Measurements from ENCODE around the gene SPDEF. TPM values are rescaled to one million over a fixed set of nuclear protein-coding genes. Genes with fewer than 3 reads are reported as not detected.

The SPDEF gene
- total and polyA plus RNA-seq, 7 experiments from 2014 or later, result 0.39 to 0.40 TPM; not detected in 5

DNA sequence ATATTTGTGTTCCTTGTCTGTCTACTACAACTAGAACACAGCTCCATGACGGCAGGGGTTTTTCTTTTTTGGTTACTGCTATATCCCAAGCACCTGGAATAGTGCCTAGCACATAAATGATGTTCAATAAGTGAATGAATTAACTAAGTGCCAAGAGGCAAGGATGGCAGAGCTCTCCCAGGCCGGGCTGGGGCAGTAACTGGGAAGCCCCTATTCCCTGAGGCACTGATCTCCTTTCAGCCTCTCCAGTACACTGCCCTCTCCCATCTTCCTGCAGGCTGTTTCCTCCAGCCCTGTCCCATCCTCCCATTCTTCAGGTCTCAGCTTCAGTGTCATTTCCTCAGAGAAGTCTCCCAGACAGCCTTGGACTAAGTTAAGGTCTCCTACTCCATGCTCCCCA, 29.0 kb upstream of the SPDEF start:
- POLR2A ChIA-PET, result interaction anchor here (0.6 kb wide), 2 partner anchors 27 to 1061 kb away, joined by 3 read pairs; no protein-coding TSS in a partner anchor
- ATAC-seq, result no peak
- no peak overlapping the region for H3K27ac ChIP-seq (ENCODE audit: low read depth, low read length)
- intact Hi-C loops (cut with micrococcal nuclease), result no loop called here
- H3K27me3 ChIP-seq (ENCODE audit: control insufficient read depth in 2 of 2, insufficient read depth in 2 of 2, low read length in 2 of 2), result no peaks in the 10 kb centered on the region
- CTCF ChIA-PET, result interaction anchor here (0.5 to 1.4 kb wide), 4 partner anchors 21 to 140 kb away, joined by 3 to 4 read pairs (median 4); no protein-coding TSS in a partner anchor
- H3K4me3 ChIP-seq (ENCODE audit: low read length), result no peak overlapping the region
- no peaks in the 10 kb centered on the region for H3K4me1 ChIP-seq (ENCODE audit: control insufficient read depth in 2 of 2, insufficient read depth in 2 of 2, low read length in 2 of 2)
- H3K36me3 ChIP-seq (ENCODE audit: control insufficient read depth in 2 of 3, insufficient read depth in 3 of 3, low read length in 3 of 3), result peaks cover 0 to 38% (median 7%) of the 10 kb centered on the region in 3 experiments
- Mint-ChIP-seq H3K4me1 (peaks cover 0 to 11% (median 6%) of the 10 kb centered on the region in 7 donors), H3K4me3 (no peak overlapping the region), H3K36me3 (peaks cover 0 to 7% (median 0%) of the 10 kb centered on the region in 5 donors), H3K27me3 (no peaks in the 10 kb centered on the region), H3K27ac (peak overlapping the region in 3 of 9 donors; percentile 0 to 74 (median 11)), H3K9me3 (no peaks in the 10 kb centered on the region)
- DNase-seq, result no peak
- H3K9me3 ChIP-seq (ENCODE audit: control insufficient read depth in 2 of 3, low read length in 3 of 3), result no peaks in the 10 kb centered on the region

DNA sequence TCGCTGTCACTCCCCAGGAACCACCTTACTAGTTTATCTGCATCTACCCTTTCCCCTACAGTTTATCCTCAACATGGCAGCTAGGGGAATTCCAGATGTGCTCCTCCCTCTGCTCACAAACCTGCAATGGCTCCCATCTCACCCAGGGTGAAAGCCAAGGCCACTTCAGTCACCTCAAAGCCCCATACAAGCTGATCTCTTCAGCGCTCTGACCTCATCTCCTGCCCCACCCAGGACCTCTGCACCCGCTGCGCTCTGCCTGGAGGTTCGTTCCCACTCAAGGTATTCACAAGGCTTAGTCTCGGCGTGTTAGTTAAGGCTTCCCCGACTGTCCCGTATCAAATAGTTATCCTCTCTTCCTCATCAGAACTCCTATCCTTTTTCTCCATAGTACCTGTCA, 28.6 kb upstream of the SPDEF start:
- Mint-ChIP-seq H3K27me3 (no peaks in the 10 kb centered on the region), H3K4me1 (peaks cover 0 to 11% (median 6%) of the 10 kb centered on the region in 7 donors), H3K36me3 (peaks cover 0 to 5% (median 0%) of the 10 kb centered on the region in 5 donors), H3K9me3 (no peaks in the 10 kb centered on the region), H3K4me3 (no peak overlapping the region), H3K27ac (peak overlapping the region in 4 of 9 donors; percentile 0 to 32 (median 12))
- DNase-seq (no peak), ATAC-seq (no peak)
- ChIA-PET POLR2A (interaction anchor here (0.6 kb wide), 1 partner anchor 27 kb away, joined by 3 read pairs; no protein-coding TSS in a partner anchor), CTCF (interaction anchor here (0.7 to 1.4 kb wide), 2 partner anchors 21 to 125 kb away, joined by 3 to 4 read pairs; no protein-coding TSS in a partner anchor)
- Histone ChIP-seq H3K9me3 (ENCODE audit: control insufficient read depth in 2 of 3, low read length in 3 of 3) (no peaks in the 10 kb centered on the region), H3K36me3 (ENCODE audit: control insufficient read depth in 2 of 3, insufficient read depth in 3 of 3, low read length in 3 of 3) (peaks cover 0 to 35% (median 6%) of the 10 kb centered on the region in 3 experiments), H3K4me3 (ENCODE audit: low read length) (no peak overlapping the region), H3K27ac (ENCODE audit: low read depth, low read length) (no peak overlapping the region), H3K4me1 (ENCODE audit: control insufficient read depth in 2 of 2, insufficient read depth in 2 of 2, low read length in 2 of 2) (no peaks in the 10 kb centered on the region), H3K27me3 (ENCODE audit: control insufficient read depth in 2 of 2, insufficient read depth in 2 of 2, low read length in 2 of 2) (no peaks in the 10 kb centered on the region)
- intact Hi-C loops (cut with micrococcal nuclease), result no loop called here

DNA sequence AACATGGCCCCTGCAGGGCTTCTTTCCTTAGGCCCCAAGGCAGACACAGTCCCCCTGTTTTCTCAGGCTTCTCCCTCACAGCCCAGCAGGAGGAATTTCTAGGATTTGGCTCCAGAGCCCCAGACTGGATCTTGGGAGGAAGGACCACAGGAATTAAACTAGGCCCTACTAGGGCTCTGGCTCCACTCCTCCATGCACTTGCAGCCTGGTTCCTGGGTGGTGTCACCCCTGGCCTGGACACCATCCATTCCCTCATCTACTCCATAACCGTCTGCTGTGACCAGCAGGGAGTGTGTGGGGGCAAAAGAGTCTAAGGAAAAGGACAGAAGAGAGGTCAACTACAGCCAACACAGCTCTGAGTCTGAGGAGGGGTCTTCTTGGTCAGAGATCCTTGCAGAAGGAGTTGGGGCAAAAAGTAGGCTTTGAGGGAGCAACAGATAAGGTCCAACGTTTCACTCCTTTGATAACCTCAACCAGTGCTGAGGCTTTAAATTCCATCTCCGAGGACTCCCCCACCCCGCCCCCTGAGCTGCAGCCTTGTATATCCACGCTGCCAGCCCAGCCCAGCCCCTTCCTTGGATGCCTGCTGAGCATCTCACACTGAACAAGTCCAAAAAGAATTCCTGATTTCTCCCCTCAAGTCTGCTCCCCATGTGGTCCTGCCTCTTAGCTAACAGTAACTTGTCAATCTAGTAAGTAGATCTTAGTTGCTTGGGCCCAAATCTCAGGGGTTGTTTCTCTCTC, 27.9 kb upstream of the SPDEF start:
- H3K4me1 ChIP-seq (ENCODE audit: control insufficient read depth in 2 of 2, insufficient read depth in 2 of 2, low read length in 2 of 2), result no peaks in the 10 kb centered on the region
- peaks cover 0 to 28% (median 3%) of the 10 kb centered on the region in 3 experiments for H3K36me3 ChIP-seq (ENCODE audit: control insufficient read depth in 2 of 3, insufficient read depth in 3 of 3, low read length in 3 of 3)
- Mint-ChIP-seq H3K27me3 (no peaks in the 10 kb centered on the region), H3K27ac (peak overlapping the region in 4 of 9 donors; percentile 7 to 32 (median 12)), H3K4me3 (no peak overlapping the region), H3K36me3 (no peaks in the 10 kb centered on the region), H3K9me3 (no peaks in the 10 kb centered on the region), H3K4me1 (peaks cover 0 to 11% (median under 1%) of the 10 kb centered on the region in 7 donors)
- intact Hi-C loops (cut with micrococcal nuclease), result loop anchor here in 1 of 2 donors (1.0 kb wide), 2 partner anchors 57 to 335 kb away; partner anchors contain the start of gene SMIM29
- H3K27ac ChIP-seq (ENCODE audit: low read depth, low read length), result no peak overlapping the region
- no peak overlapping the region for H3K4me3 ChIP-seq (ENCODE audit: low read length)
- H3K27me3 ChIP-seq (ENCODE audit: control insufficient read depth in 2 of 2, insufficient read depth in 2 of 2, low read length in 2 of 2), result no peaks in the 10 kb centered on the region
- DNase-seq, result no peak
- ChIA-PET POLR2A (no interaction called here), CTCF (interaction anchor here (1.0 to 1.4 kb wide), 2 partner anchors 56 to 124 kb away, joined by 3 to 4 read pairs; no protein-coding TSS in a partner anchor)
- no peaks in the 10 kb centered on the region for H3K9me3 ChIP-seq (ENCODE audit: control insufficient read depth in 2 of 3, low read length in 3 of 3)
- no peak for ATAC-seq

DNA sequence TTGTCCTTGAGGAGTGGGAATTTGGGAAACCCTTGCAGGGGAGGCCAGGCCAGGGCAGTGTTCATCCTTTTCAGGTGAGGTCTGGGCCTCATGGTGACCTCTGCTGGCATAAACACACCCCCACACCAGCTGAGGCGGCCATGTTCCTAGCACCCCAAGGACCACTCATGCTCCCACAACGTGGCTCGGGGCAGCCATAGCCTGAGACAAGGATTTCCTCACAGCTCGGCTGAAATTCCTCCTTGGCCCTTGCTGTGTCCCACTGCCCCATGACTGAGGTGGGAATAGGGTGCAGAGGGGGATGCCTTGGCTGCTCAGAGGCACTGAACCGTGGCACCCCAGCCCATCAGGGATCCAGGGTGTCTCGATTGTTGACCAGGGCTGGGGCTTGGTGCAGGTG, 27.3 kb upstream of the SPDEF start:
- Histone ChIP-seq H3K9me3 (ENCODE audit: control insufficient read depth in 2 of 3, low read length in 3 of 3) (no peaks in the 10 kb centered on the region), H3K4me1 (ENCODE audit: control insufficient read depth in 2 of 2, insufficient read depth in 2 of 2, low read length in 2 of 2) (no peaks in the 10 kb centered on the region), H3K27me3 (ENCODE audit: control insufficient read depth in 2 of 2, insufficient read depth in 2 of 2, low read length in 2 of 2) (no peaks in the 10 kb centered on the region), H3K4me3 (ENCODE audit: low read length) (no peak overlapping the region), H3K36me3 (ENCODE audit: control insufficient read depth in 2 of 3, insufficient read depth in 3 of 3, low read length in 3 of 3) (peaks cover 0 to 23% (median 3%) of the 10 kb centered on the region in 3 experiments), H3K27ac (ENCODE audit: low read depth, low read length) (no peak overlapping the region)
- Mint-ChIP-seq H3K9me3 (no peaks in the 10 kb centered on the region), H3K4me1 (peaks cover 0 to 11% (median 0%) of the 10 kb centered on the region in 7 donors), H3K27ac (peak overlapping the region in 2 of 9 donors; percentile 42 to 73), H3K27me3 (no peaks in the 10 kb centered on the region), H3K4me3 (no peak overlapping the region), H3K36me3 (no peaks in the 10 kb centered on the region)
- POLR2A ChIA-PET, result no interaction called here
- ATAC-seq (peak; percentile 60), DNase-seq (no peak)
- CTCF ChIA-PET, result interaction anchor here (0.7 to 1.2 kb wide), 3 partner anchors 56 to 927 kb away, joined by 3 to 5 read pairs (median 3); no protein-coding TSS in a partner anchor
- intact Hi-C loops (cut with micrococcal nuclease), result loop anchor here in 1 of 2 donors (1.0 kb wide), 2 partner anchors 56 to 334 kb away; partner anchors contain the start of gene SMIM29

DNA sequence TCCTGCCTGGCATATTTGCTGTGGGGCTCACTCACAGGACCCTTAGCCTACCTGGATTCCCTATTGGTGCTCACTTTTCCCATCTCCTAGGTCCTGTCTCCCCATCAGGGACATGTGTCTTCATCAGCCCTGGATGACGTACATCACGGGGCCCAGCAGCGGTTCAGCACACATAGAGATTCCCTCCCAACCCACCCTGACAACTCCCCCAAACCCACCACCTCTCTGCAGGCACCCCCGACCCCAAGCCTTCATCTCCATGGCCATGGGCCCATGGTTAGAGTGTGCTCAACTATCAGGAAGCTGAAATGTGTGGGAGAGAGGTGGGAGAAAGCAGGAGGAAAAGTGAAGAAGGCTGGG, 25.4 kb upstream of the SPDEF start:
- H3K27me3 ChIP-seq (ENCODE audit: control insufficient read depth in 2 of 2, insufficient read depth in 2 of 2, low read length in 2 of 2), result no peaks in the 10 kb centered on the region
- H3K36me3 ChIP-seq (ENCODE audit: control insufficient read depth in 2 of 3, insufficient read depth in 3 of 3, low read length in 3 of 3), result peaks cover 0 to 5% (median 3%) of the 10 kb centered on the region in 3 experiments
- CTCF ChIA-PET, result no interaction called here
- peaks cover 0 to 12% (median under 1%) of the 10 kb centered on the region in 7 donors for H3K4me1 Mint-ChIP-seq
- H3K4me1 ChIP-seq (ENCODE audit: control insufficient read depth in 2 of 2, insufficient read depth in 2 of 2, low read length in 2 of 2), result no peaks in the 10 kb centered on the region
- peak overlapping the region in 1 of 9 donors; percentile 48 for H3K27ac Mint-ChIP-seq
- H3K9me3 Mint-ChIP-seq, result no peaks in the 10 kb centered on the region
- intact Hi-C loops (cut with micrococcal nuclease), result no loop called here
- H3K4me3 ChIP-seq (ENCODE audit: low read length), result no peak overlapping the region
- H3K27ac ChIP-seq (ENCODE audit: low read depth, low read length), result no peak overlapping the region
- no peaks in the 10 kb centered on the region for H3K27me3 Mint-ChIP-seq
- POLR2A ChIA-PET, result no interaction called here
- ATAC-seq, result no peak
- H3K36me3 Mint-ChIP-seq, result no peaks in the 10 kb centered on the region
- no peaks in the 10 kb centered on the region for H3K9me3 ChIP-seq (ENCODE audit: control insufficient read depth in 2 of 3, low read length in 3 of 3)
- DNase-seq, result no peak
- no peak overlapping the region for H3K4me3 Mint-ChIP-seq

DNA sequence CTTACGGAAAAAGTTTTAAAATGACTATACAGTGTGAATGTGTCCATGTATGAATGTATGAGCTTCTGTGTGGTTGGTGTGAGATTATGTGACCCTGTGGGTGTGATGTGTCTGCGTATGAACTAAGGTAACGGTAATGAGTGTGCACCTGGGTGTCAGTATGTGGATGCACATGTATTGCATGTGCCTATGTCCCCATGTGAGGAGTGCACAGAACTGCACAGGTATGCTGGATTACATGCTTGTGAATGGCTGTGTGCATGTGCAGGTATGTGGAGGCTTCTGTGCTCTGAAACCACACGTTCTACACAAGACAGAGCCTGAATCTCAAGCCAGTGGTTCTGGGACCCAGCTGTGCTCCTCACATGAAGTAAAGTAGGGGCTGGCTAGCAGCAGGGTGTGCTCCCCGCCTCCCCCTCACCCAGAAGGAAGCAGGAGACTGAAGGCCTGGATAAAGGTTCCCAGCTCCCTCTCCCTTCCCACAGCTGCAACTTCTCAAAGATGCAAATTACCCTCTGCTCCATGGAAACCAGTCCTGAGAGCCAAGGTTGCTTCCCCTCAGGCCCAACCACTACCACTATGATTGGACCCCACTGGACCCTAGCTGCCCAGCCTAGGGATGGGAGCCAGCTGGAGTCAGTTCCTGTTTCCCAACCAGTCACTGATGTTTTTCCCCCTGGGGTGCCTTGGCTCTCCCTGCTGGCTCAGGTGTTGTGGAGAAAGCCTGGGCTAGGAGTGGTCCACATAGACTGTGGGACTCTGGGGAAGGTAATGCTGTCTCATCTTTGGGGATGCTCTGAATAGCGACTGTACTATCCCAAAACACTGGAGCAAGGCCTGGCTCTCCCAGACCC, 24.8 kb upstream of the SPDEF start:
- no peak overlapping the region for H3K4me3 Mint-ChIP-seq
- CTCF ChIA-PET, result interaction anchor here (1.4 kb wide), 1 partner anchor 121 kb away, joined by 7 read pairs; no protein-coding TSS in a partner anchor
- no peaks in the 10 kb centered on the region for H3K27me3 Mint-ChIP-seq
- DNase-seq (no peak), ATAC-seq (no peak)
- H3K9me3 Mint-ChIP-seq, result no peaks in the 10 kb centered on the region
- POLR2A ChIA-PET, result no interaction called here
- H3K4me1 Mint-ChIP-seq, result peaks cover 0 to 15% (median 5%) of the 10 kb centered on the region in 7 donors
- H3K27ac ChIP-seq (ENCODE audit: low read depth, low read length), result no peak overlapping the region
- intact Hi-C loops (cut with micrococcal nuclease), result no loop called here
- no peaks in the 10 kb centered on the region for H3K27me3 ChIP-seq (ENCODE audit: control insufficient read depth in 2 of 2, insufficient read depth in 2 of 2, low read length in 2 of 2)
- H3K4me1 ChIP-seq (ENCODE audit: control insufficient read depth in 2 of 2, insufficient read depth in 2 of 2, low read length in 2 of 2), result no peaks in the 10 kb centered on the region
- H3K9me3 ChIP-seq (ENCODE audit: control insufficient read depth in 2 of 3, low read length in 3 of 3), result no peaks in the 10 kb centered on the region
- H3K4me3 ChIP-seq (ENCODE audit: low read length), result no peak overlapping the region
- H3K36me3 ChIP-seq (ENCODE audit: control insufficient read depth in 2 of 3, insufficient read depth in 3 of 3, low read length in 3 of 3), result peaks cover 0 to under 1% (median 0%) of the 10 kb centered on the region in 3 experiments
- peak overlapping the region in 4 of 9 donors; percentile 32 to 65 (median 51) for H3K27ac Mint-ChIP-seq
- no peaks in the 10 kb centered on the region for H3K36me3 Mint-ChIP-seq

All from naive thymus-derived CD4-positive, alpha-beta T cell (primary cell).